HEK293 (cell line): ENCODE data around the gene AUH.

Source experiments
- CTCF ChIA-PET: fragments of 350-600 bp; formaldehyde crosslinking; extraction: SDS; loops from one replicate; lab custom pipeline; 2021; ENCODE audit warnings: antibody characterized with exemption; lab: Yijun Ruan, JAX
- POLR2A ChIA-PET: fragments of 300-600 bp; formaldehyde crosslinking; extraction: SDS; loops from one replicate; lab custom pipeline; 2020; ENCODE audit warnings: antibody characterized with exemption, inconsistent platforms; lab: Yijun Ruan, JAX
- H3K27ac ChIP-seq: fragments of 200-500 bp; sonication (Bioruptor generic); 2 replicates; pipeline ENCODE4 v1.5.1; 2014; ENCODE audit warnings: low read depth, low read length, control low read depth, inconsistent platforms; ENCODE audit errors: extremely low read depth
- H3K36me3 ChIP-seq, 2 experiments: fragments of 200-500 bp in 1 of 2; sonication (Bioruptor generic) in 1 of 2; 1 replicate in 1 of 2; 2 replicates in 1 of 2; pipeline ENCODE4 v1.5.1; 2014 to 2017; ENCODE audit warnings: inconsistent platforms in 2 of 2, low read length in 2 of 2; ENCODE audit not compliant: control insufficient read depth in 2 of 2, insufficient read depth in 1 of 2
- H3K4me1 ChIP-seq: fragments of 200-500 bp; sonication (Bioruptor generic); 2 replicates; pipeline ENCODE4 v1.5.1; 2014; ENCODE audit warnings: mild to moderate bottlenecking, low read length, inconsistent platforms; ENCODE audit not compliant: control insufficient read depth, insufficient read depth
- H3K4me3 ChIP-seq: 2 replicates; pipeline ENCODE4 v1.5.1; 2011; ENCODE audit warnings: low read depth, mild to moderate bottlenecking, control low read depth, low read length, moderate library complexity
- H3K9me3 ChIP-seq: fragments of 200-500 bp; sonication (Bioruptor generic); 2 replicates; pipeline ENCODE4 v1.5.1; 2014; ENCODE audit warnings: low read depth, low read length, inconsistent platforms; ENCODE audit not compliant: control insufficient read depth, insufficient read depth
- PRDM1 ChIP-seq: fragments of 450-650 bp; formaldehyde crosslinking; IDR thresholded peaks from 2 replicates; pipeline ENCODE4; 2016; ENCODE audit warnings: missing biosample characterization, missing genetic modification characterization
- PRDM2 ChIP-seq: fragments of 450-650 bp; formaldehyde crosslinking; IDR thresholded peaks from 2 replicates; pipeline ENCODE4 v1.5.1; 2016; ENCODE audit warnings: missing biosample characterization, missing genetic modification characterization, borderline replicate concordance
- SETDB1 ChIP-seq: IDR thresholded peaks from one replicate; pipeline ENCODE4 v1.6.1; 2017; ENCODE audit warnings: mild to moderate bottlenecking, low read length, moderate library complexity, mixed read lengths; ENCODE audit not compliant: insufficient read length
- ZNF132 ChIP-seq: fragments of 450-650 bp; formaldehyde crosslinking; IDR thresholded peaks from 2 replicates; pipeline ENCODE4 v1.5.1; 2017; ENCODE audit warnings: missing biosample characterization, missing genetic modification characterization, borderline replicate concordance
- ZNF133 ChIP-seq: fragments of 450-650 bp; formaldehyde crosslinking; IDR thresholded peaks from 2 replicates; pipeline ENCODE4 v1.5.1; 2016; ENCODE audit warnings: missing biosample characterization, missing genetic modification characterization
- ZNF302 ChIP-seq: fragments of 450-650 bp; formaldehyde crosslinking; IDR thresholded peaks from 2 replicates; pipeline ENCODE4 v1.5.1; 2016; ENCODE audit warnings: missing biosample characterization, missing genetic modification characterization, low read depth
- ZNF501 ChIP-seq: fragments of 450-650 bp; formaldehyde crosslinking; IDR thresholded peaks from 2 replicates; pipeline ENCODE4 v1.5.1; 2016; ENCODE audit warnings: missing biosample characterization, missing genetic modification characterization
- ZNF555 ChIP-seq: fragments of 450-650 bp; formaldehyde crosslinking; conservative IDR thresholded peaks from 2 replicates; pipeline ENCODE4 v1.5.1; 2017; ENCODE audit warnings: missing biosample characterization, mild to moderate bottlenecking, missing genetic modification characterization, inconsistent platforms
- ZNF585B ChIP-seq: fragments of 450-650 bp; formaldehyde crosslinking; IDR thresholded peaks from 2 replicates; pipeline ENCODE4 v1.5.1; 2016; ENCODE audit warnings: missing biosample characterization, missing genetic modification characterization
- ZNF830 ChIP-seq: fragments of 450-650 bp; IDR thresholded peaks from 2 replicates; pipeline ENCODE4 v1.5.0; 2018; ENCODE audit warnings: missing biosample characterization, missing genetic modification characterization, low read depth, mild to moderate bottlenecking, moderate library complexity
- TF ChIP-seq, protein P1 (sequence below): fragments of 450-650 bp; formaldehyde crosslinking; optimal IDR thresholded peaks from 2 replicates; pipeline ENCODE3; 2016; ENCODE audit warnings: missing biosample characterization, mild to moderate bottlenecking, missing genetic modification characterization
- TF ChIP-seq, protein P2 (sequence below): fragments of 450-650 bp; formaldehyde crosslinking; IDR thresholded peaks from 2 replicates; pipeline ENCODE4 v1.5.1; 2016; ENCODE audit warnings: missing biosample characterization, missing genetic modification characterization

AUH gene

GRCh38 chr9:91207397-91207728, 154.4 kb downstream of the AUH start (continued):
- TF ChIP-seq ZNF132 (no peak), ZNF585B (tag by site-specific recombination) (no peak)

GRCh38 chr9:91206806-91207205, 154.9 kb downstream of the AUH start:
- no peak for TF ChIP-seq ZNF302 (tag by site-specific recombination)
- TF ChIP-seq, protein P1, sequence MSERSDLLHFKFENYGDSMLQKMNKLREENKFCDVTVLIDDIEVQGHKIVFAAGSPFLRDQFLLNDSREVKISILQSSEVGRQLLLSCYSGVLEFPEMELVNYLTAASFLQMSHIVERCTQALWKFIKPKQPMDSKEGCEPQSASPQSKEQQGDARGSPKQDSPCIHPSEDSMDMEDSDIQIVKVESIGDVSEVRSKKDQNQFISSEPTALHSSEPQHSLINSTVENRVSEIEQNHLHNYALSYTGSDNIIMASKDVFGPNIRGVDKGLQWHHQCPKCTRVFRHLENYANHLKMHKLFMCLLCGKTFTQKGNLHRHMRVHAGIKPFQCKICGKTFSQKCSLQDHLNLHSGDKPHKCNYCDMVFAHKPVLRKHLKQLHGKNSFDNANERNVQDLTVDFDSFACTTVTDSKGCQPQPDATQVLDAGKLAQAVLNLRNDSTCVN (tag by site-specific recombination), result no peak
- TF ChIP-seq, protein P2, sequence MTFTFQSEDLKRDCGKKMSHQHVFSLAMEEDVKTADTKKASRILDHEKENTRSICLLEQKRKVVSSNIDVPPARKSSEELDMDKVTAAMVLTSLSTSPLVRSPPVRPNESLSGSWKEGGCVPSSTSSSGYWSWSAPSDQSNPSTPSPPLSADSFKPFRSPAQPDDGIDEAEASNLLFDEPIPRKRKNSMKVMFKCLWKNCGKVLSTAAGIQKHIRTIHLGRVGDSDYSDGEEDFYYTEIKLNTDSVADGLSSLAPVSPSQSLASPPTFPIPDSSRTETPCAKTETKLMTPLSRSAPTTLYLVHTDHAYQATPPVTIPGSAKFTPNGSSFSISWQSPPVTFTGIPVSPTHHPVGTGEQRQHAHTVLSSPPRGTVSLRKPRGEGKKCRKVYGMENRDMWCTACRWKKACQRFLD, result no peak
- no peak for TF ChIP-seq ZNF555
- Histone ChIP-seq H3K4me1 (no peaks in the 10 kb centered on the region), H3K4me3 (no peak overlapping the region), H3K36me3 (no peaks in the 10 kb centered on the region), H3K27ac (no peak overlapping the region), H3K9me3 (no peaks in the 10 kb centered on the region)
- CTCF ChIA-PET, result no interaction called here
- POLR2A ChIA-PET, result no interaction called here

DNA sequence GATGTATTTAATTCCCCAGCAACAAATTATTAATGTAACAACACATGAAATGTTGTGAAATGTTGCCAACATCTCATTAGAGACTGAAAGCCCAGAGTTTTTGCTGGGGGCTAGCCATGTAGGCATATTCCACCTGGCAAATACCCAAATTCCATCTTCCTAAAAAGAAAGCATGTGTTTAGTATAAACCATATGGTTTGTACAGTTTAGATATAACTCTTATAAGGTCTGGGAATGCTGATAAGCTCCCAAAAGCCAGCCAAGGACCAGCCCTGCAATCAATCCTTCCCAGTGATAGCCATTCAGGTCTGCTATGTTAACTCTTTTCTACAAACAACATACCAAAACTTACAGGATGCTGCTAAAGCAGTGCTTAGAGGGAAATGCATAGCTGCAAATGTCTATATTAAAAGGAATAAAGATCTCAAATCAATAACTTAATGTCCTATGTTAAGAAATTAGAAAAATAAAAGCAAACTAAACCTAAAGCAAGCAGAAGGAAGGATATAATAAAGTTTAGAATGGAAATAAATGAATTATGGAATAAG, 158.9 kb downstream of the AUH start:
- H3K9me3 ChIP-seq, result no peaks in the 10 kb centered on the region
- no peaks in the 10 kb centered on the region for H3K36me3 ChIP-seq
- no peak overlapping the region for H3K27ac ChIP-seq
- no peaks in the 10 kb centered on the region for H3K4me1 ChIP-seq
- TF ChIP-seq PRDM1 (tag by site-specific recombination) (no peak), ZNF830 (tag by site-specific recombination) (no peak), ZNF555 (no peak), PRDM2 (no peak), ZNF501 (tag by site-specific recombination) (no peak)
- TF ChIP-seq, all 188 proteins: peak for 0
- CTCF ChIA-PET, result no interaction called here
- H3K4me3 ChIP-seq, result no peak overlapping the region
- POLR2A ChIA-PET, result no interaction called here

GRCh38 chr9:91200692-91201336, 160.9 kb downstream of the AUH start:
- ChIA-PET POLR2A (no interaction called here), CTCF (interaction anchor here (0.6 to 1.3 kb wide), 3 partner anchors 12 to 70 kb away, joined by 3 to 4 read pairs (median 3); no protein-coding TSS in a partner anchor)
- Histone ChIP-seq H3K27ac (no peak overlapping the region), H3K4me3 (no peak overlapping the region)
- TF ChIP-seq ZNF133 (tag by site-specific recombination), result peak; percentile 69; the same call in 1 of the 2 replicates
- TF ChIP-seq SETDB1, result peak; percentile 64
- no peak for TF ChIP-seq ZNF302 (tag by site-specific recombination)
- TF ChIP-seq, all 188 proteins: peak for 2
- Histone ChIP-seq H3K4me1 (no peaks in the 10 kb centered on the region), H3K9me3 (no peaks in the 10 kb centered on the region), H3K36me3 (no peaks in the 10 kb centered on the region)
